G401.6 (cell line): Measurements from ENCODE around the gene DOCK9.

Source experiments
- FAIRE-seq: peaks from 2 replicates; lab custom pipeline; 2012; peaks lifted over from hg19 to GRCh38; lab: Jason Lieb, UNC

Gene DOCK9

DNA sequence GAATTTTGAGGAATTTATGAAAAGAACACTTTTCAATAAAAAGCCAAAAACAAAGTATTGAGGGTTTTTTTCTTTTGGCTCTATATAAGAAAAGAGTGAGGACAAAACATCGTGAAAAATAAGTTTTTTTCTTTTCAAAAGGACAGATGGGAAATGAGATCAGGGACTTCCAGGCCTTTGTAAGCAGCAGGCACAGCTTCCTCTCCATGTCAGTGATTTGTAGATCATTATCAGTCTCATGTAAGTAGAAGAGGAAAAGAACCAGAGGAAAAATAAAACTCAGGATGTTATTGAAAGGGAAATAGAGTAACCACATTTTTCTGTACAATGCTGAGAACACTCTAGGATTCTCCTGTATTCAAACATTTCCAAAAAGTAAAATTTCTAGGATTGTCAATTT lies 29.9 kb downstream of the DOCK9 start:
- no peak for FAIRE-seq

DNA sequence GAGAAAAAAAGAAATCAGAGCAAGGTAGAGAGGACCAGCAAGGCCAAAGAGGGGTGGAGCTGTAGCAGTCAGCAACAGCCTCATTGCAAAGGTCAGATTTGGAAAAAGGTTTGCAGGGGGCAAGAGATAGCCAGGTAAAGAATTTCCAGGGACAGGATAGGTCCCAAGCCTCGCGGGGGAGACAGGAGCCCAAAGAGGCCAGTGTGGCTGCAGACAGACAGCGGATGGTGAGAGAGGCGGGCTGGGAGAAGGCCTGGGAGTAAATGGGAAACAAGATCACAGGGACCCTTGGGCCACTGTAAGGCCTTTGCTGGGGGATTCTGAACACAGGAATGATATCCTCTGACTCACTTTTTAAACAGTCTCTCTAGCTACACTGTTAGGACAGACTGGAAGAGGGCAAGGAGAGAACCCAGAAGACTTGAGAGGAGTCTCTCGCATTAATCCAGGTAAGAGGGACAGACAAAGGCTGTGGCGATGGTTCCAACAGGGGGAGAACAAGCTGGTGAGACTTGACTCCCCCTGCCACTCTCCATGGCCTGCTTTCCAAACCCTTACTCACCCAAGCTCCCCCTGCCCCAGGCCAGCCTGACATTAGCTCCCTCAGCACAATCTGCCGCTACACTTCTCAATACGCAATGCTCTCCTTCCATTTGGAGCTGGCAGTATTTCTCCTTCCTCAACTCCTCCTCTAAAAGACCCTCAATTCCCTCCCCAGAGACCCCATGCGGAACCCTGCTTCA lies 31.8 kb downstream of the DOCK9 start:
- no peak for FAIRE-seq

DNA sequence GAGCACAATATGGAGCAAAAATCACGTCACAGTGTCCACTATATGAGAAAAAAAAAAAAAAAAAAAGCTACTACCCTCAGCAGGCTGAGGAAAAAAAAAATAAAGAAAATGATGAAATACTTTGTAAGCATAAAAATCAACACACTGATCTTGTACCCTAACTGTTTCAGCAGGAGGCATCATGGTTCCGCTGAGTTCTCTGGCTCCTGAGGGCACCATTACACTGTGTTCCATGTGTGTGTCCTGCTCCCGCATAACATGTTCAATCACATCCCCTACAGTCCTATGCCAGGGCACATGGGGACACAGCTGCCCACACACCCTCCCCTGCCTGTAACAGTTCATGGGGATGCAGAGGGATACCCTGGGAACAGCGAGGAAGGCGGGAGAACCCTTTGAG lies 33.5 kb downstream of the DOCK9 start:
- FAIRE-seq: no peak

DNA sequence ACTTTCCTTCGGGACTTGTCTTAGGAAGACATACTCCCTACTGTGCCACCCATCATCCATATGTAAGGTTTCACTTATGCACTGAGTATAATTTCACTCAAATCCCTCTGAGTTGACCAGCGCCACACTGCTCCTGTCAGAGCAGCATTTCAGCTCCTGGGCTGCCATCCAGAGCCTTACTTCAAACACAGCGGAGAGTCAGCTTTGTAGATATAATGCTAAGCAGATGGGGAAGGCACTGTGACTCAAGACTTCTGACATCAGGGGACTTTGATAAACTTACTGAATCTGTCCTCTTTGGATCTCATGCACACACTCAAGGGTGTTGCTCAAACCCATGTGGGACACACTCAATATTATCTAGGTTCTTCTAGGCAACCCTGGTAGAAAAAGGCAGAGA lies 34.9 kb downstream of the DOCK9 start:
- FAIRE-seq: no peak

DNA sequence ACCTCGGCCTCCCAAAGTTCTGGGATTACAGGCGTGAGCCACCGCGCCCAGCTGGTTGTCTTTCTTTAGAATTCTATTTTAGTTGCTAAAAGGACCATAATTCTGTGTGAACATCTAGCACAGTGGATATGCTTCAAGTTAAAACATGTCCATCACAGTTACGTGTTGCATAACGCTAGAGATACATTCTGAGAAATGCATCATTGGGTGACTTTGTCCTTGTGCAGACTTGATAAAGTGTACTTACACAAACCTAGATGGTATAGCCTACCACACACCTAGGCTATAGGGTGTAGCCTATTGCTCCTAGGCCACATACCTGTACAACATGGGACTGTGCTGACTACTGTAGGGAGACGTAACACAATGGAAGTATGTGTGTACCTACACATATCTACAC lies 35.4 kb downstream of the DOCK9 start:
- FAIRE-seq: no peak

DNA sequence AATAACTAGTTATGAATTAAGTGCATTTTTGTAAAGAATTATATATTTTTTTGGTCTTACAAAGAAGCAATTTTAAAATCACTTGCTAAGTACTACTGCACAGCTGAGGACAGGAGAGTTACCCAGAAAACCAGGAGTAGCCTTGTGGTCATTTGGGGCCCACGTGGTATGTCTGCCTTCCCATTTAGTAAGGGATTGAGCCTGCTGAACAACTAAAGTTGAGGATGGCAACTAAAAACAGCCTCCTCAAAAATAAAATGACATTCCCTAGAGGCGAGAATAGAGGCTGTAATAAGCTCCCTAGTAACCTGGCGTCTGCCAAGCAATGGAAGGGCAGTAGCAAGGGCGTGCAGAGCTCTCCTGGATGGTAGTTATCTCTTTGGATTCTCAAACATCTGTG lies 36.3 kb downstream of the DOCK9 start:
- FAIRE-seq: no peak

DNA sequence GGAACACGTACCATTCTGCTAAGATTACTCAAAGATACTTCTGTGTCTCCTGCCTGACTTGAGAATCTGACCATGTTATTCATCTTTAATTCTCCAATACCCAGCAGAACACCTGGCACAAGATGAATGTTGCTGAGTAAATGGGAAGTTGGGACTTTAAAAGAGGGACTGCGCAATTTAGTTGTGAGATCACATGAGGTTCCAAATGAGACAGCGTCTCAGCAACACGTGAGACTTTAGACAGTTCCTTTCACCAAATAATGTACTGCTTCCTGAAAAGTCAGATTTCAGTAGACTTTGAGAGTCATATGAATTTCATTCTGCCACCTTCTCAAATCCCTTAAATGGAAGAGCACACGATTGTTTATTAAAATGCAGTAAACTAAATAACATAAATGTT lies 36.7 kb downstream of the DOCK9 start:
- FAIRE-seq: no peak

DNA sequence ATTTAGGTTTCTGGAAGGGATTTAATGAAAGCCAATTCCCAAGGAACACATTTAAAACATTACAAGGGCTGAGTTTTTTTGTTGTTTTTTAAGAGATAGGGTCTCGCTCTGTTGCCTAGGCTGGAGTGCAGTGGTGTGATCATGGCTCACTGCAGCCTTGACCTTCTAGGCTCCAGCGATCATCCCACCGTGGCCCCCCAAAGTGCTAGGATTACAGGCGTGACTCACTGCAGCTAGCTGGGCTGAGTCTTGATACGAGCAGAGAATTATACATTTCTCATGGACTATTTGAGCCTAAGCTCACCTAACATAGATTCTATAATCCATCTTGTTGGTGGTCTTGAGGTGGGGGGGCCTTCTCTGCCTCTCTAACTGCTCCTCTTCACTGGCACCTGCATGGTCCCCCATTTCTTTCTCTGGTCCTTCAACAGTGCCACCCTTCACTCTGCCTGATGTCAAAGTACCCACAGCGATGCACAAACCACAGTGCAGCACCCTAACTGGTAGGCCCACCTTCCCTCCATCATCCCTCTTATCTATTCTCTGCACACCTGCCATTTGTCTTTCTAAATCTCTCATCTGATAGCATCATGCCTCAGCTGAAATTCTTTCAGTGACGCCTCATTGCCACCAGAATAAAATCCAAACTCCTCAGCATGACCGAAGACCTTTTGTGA lies 37.4 kb downstream of the DOCK9 start:
- FAIRE-seq: no peak

DNA sequence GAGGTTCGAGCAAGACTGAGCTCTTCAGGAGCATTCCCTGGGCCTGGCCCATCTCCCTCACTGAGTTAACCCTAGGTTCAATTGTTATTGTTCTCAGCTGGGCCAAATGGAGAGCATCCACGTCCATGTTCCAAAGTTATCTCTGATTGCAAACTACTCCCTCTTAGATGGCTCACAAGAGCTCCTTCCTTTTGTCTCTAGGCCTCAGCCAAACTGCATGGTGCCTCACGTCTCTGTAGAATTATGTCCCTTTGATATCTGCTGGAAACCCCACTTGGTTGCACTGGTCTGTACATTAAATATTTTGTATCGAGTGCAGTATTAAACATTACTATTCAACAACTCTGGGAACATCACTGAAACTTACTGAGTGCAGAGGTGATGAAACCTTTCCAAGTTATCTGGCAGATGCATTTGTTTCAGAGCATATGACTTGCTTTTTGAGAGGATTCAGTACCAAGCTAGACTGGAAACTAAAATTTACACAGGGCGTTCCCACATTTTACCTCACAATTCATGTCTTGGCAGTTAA lies 38.1 kb downstream of the DOCK9 start:
- no peak for FAIRE-seq

DNA sequence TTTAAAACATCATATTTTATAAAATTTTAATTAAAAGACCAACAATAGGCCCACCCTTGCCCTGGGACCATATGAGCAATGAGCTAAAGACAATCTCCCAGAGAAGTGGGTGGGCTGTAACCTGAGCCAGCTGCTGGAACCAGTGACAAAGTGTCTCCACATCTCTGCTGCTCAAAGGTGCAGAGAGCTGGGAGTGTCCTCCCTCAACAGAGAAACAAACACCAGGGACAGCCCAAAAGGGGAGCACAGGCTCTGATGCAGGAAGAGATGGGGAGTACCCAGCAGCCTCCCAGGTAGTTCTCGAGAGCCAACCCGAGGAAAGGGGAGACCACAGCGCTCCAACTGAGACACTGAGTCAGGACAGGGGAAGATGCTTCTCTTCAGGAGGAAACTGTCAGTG lies 39.1 kb downstream of the DOCK9 start:
- FAIRE-seq: no peak

DNA sequence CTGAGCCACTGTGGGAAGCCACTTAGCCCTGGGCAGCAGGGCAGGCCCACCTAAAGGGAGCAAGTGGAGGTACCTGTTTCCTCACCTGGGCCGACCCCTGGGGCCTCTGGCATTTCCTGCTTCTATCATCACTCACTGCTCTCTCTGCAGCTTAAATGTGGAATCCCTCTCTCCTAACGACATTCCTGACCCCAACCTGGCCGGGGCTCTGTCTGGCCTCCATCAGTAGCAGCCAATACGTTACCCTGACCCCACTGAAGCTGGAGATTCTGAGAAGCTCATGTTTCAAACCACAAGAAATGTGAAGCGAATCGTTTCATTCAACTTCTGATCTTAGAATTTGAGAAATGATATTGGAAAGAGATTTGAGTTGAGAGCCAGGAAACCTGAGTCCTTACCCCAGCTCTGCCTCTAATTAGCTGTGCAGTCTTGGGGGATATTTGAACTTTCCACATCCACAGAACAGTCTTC lies 39.9 kb downstream of the DOCK9 start:
- no peak for FAIRE-seq

DNA sequence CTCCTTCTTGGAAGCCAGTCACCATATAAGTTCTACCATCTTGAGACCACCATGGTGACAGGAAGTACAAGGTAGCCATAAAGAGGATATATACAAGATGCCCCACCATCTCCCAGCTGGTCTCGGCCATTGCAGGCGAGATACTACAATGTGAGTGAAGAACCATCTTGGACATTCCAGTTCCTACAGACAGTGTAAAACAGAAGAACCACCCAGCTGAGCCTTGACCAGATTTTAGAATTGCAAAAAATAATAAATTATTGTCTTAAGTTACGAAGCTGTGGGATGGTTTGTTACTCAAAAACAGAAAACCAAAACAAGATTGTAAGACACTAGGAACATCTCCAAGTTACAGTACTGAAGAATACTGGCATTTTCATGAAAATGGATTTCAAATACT lies 43.6 kb downstream of the DOCK9 start:
- FAIRE-seq: no peak

DNA sequence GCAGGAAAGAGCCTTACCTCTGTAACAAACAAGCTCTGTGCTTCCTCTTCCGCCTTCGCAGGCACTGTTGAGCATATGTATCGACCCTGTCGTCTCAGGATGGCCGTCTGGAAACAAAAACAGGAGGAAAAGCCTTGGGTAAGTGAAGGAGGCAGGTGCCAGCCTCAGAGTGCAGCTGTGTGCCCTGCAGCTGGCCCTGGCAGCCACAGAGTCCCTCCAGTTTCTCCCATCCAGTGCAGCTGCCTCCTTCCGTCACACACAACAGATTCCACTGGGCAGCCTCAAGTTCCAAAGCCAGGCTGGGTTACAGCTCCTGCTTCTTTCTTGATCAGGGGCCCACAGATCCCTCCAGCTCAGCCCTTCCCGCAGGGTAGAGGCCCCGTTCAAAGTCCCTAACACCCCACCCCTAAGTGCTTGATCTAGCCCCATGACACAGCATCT lies 47.7 kb downstream of the DOCK9 start:
- no peak for FAIRE-seq

DNA sequence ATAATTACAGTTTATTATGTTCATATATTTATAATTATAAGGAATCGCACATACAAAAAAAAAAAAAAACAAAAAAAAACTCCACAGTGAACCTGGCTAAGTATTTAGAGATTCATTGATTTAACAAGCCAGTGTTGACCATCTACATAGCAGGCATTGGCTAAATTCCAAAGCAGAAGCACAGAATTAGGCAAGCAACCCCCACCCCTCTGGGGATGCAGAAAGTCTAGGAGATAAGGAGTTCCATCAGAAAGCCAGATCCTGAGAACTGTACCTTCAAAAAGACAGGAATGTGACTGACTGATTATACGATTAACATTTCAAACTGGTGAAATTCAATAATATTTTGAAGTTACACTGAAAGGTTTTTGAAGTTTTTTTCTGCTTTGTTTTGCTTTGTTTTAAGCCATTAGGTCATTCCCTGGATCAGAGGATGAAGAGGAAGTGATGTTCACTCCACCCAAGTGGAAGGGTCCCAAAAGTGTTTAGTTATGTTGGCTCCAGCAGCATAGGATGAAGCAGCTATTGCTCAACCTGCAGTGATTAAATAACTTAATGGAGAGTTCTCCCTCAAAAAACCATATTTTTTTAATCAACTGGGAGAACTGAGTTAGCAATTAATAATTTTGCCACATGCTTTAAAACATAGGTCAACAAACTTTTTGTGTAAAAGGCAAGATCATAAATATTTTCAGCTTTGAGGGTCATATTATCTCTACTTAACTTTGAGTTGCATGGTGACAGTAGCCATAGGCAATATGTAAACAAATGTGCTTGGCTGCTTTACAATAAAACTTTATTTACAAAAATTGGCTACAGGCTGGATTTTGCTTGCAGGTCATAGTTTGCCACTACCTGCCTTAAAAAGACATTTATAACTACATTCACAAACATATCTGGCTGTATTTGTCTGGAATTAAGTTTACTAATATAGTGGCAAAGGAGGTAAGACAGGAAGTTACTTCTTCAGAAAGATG lies 49.6 kb downstream of the DOCK9 start:
- FAIRE-seq: no peak

DNA sequence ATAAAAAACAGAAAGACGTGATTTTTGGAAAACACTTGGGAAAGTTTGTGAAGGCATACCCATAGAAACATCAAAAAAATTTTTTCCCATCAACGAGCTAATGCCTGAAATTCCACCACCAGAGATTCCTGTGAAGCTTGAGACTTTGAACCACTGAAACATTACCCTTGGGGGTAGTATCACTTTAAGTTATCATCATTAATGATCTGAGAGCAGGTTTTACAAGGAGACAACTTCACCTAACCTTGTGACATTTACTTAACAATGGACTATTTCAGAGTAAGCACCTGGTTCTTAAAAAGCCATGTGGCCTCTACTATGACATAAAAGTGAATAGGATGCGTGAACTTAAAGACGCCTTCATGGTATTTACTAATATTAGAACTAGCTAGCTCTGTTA lies 51.9 kb downstream of the DOCK9 start:
- FAIRE-seq: no peak

DNA sequence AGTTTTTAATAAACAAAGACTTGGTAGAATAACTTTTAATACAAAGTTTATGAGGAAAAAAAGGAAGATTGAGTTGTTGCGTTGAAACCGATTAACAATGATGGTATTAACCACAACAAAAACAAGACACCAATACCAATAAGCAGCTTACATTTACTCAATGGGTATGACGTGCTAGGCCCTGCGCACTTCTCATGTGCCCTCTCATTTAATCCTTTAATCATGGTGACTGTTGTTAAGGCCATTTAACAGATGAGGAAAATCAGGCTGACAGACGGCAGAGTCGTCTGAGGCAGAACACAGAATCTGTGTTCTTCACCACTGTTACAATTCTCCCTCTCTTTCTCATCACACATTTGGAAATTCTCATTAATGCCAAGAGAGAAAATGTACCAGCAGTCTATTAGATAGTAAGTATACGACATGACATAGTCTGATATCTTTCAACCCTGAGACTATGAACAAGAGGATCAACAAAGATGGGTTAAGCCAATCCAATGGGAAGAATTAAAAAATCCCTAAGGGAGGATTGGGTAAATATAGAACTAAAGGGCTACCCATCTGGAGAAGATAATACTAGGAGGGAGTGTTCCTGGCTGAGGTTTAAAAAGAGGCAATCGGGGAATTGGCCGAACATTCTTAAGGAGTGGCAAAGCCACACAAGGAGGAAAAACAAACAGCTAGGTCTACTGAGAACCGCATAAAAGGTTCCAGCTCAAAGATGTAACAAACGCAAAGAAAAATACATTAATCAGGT lies 54.0 kb downstream of the DOCK9 start:
- FAIRE-seq: no peak

DNA sequence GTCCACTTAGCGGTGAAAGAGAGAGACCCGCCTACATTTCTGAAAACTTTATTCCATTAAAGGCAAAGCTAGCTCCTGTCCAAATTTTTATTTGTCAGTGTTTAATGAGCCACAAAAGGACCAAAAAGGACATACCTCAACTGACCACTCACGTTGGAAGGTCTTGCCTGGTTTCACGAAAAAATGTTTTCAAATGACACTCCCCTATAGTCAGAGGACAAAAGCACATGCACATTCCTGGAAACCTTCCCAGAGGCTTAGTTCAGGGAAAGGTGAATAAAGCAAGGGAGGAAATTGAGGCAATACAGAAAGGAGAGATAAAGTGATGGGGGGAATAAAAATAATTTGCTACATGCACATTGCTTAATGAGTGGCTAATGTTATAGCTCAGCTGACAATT lies 55.6 kb downstream of the DOCK9 start:
- no peak for FAIRE-seq

DNA sequence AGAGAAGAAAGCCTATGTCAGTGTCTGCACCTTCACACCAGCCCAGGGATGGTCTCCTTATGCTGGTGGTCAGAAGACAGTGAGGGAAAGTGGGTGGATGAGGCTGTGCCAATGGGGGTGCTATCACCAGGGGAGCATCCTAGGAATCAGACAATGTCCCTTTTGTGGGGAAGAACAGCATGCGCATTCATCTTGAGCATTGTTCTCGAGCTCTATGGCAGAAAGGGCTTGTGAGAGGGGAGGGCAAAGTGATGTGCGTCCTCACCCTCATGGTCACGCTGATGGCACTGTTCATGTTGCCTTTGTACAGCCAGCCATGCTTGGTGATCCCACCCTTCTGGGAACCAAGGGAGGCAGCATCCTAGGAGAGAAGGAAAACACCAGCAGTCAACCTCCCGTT lies 56.1 kb downstream of the DOCK9 start:
- FAIRE-seq: no peak

DNA sequence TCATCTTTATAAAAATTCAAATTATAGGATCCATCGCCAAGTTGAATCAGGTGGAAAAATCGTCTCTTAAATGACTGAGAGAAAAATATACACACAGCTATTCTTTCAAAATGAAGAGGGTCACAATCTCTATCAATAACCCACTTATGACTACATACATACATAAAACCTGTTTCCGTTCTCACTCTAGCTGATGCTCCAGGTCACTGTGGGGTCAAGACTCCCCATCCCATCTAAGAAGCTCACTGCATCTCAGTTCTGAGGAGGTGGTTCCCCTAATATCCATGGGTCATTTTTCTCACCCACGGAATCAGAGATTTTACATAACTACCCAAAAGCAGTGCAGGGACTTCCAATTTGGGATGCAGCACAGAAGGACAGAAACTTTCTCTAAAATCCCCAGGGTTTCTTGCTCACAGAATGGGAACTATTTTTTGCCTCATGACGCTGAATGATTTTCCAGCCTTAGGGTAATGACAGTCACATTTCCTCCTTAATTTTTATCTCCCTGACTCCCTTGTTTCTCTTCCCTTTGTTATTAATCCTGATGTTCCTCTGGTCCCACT lies 56.8 kb downstream of the DOCK9 start:
- FAIRE-seq: no peak

DNA sequence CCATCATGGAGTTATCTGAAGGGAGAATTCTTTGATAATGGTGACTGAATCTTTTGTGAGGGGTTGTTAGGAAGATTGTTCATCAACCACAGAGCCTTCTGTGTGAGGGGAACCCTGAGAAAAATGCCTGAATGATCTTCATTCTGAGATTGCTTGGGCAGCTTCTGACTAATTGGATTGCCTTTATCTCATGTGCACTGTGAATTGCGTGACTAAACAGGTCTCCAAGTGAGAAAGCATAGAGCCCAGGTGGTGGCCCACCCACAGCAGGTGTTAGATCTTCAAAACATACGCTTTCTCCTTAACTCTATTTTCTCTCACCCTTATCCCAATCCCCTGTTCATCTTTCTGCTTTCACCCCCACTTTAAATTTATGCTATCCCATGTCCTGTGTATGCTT lies 58.3 kb downstream of the DOCK9 start:
- no peak for FAIRE-seq

DNA sequence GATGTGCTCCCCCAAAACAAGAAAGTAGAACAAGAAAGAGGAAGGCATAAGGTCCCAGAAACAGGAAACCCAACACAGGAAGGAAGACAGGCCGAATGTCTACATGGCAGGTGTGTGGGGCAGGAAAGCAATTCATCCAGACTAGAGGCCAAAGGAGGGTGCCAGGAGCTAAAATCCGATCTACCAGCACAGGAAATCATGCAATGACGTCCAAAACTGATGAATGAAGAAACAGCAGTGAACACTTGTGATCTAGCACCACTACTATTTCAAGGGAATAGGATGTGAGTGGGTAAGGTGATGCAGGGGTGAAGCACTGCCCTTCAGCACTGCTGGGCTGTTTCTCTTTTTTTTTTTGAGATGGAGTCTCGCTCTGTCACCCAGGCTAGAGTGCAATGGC lies 59.1 kb downstream of the DOCK9 start:
- no peak for FAIRE-seq

DNA sequence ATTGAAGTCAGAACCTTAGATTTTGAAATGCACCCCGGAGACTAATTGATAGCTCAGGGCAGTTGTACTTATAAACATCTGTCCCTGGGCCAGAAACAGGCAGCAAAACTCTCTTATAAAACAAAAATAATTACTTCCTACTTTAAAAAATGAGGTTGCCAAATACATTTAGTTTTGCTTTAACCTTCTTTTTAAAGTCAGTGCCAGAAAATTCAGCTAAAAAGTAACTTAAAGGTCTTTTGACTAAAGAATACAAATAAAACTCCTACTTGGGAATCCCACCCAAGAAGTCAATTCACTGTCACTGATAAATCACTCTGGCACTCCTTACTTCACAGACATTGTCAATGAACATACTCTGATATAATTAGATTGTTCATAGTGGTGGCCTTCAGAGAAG lies 60.7 kb downstream of the DOCK9 start:
- FAIRE-seq: no peak
